ENCODE measurements around the gene ATAD2B. TPM values are rescaled to one million over a fixed set of nuclear protein-coding genes. Genes with fewer than 3 reads are reported as not detected.

The ATAD2B gene
- 11.5 and 16.9 TPM in 2 replicates for total RNA-seq

GRCh38 chr2:23926750-23927571 lies at the start of gene ATAD2B:
Gene ATAD2B, minus strand, starts transcription at chr2:23927123. Its CDS starts 353 bp downstream, at chr2:23926770.

GRCh38 chr2:23939987-23940717 lies 13.2 kb upstream of the ATAD2B start, which contains the start of gene UBXN2A:
Gene UBXN2A, plus strand, starts transcription at chr2:23940463. Its CDS starts 17,852 bp downstream, at chr2:23958315.

Other genes with a start within 250 kb of the ATAD2B start
- 8.1 and 8.7 TPM in 2 replicates for gene UBXN2A, start 13.3 kb upstream of the ATAD2B start, total RNA-seq
- gene MFSD2B, start 83.0 kb upstream of the ATAD2B start, total RNA-seq = 0.09 TPM in 2 replicates
- gene WDCP, start 120.3 kb upstream of the ATAD2B start, total RNA-seq = 10.8 and 11.2 TPM in 2 replicates
- 11.7 and 14.8 TPM in 2 replicates for gene FKBP1B, start 122.6 kb upstream of the ATAD2B start, total RNA-seq
- gene SF3B6, start 149.2 kb upstream of the ATAD2B start, total RNA-seq = 148 and 168 TPM in 2 replicates
- 49.7 and 104 TPM in 2 replicates for gene TP53I3, start 157.7 kb upstream of the ATAD2B start, total RNA-seq
- 0.18 and 0.28 TPM in 2 replicates for gene PFN4, start 196.2 kb upstream of the ATAD2B start, total RNA-seq
- gene FAM228B, start 196.3 kb upstream of the ATAD2B start, total RNA-seq = 3.5 and 8.7 TPM in 2 replicates
- gene FAM228A, start 247.9 kb upstream of the ATAD2B start, total RNA-seq = 0.09 and 0.28 TPM in 2 replicates